Peyer's patch (tissue), 4 donors: Measurements from ENCODE around the gene RALGPS1. TPM values are rescaled to one million over a fixed set of nuclear protein-coding genes. Genes with fewer than 3 reads are reported as not detected.

Experiments
- DNase-seq, 3 donors: peaks; one replicate each; pipeline ENCODE4 v3.0.0-alpha.2; 2017 to 2019
- H3K27ac ChIP-seq, 4 donors: fragments of 200-600 bp; sonication (generic); one replicate each; pipeline ENCODE4 v1.5.1; 2016 to 2019
- H3K27me3 ChIP-seq, 2 donors: fragments of 200-600 bp; sonication (generic); one replicate each; pipeline ENCODE4 v1.5.1; 2019
- H3K36me3 ChIP-seq, 3 donors: fragments of 200-600 bp; sonication (generic); one replicate each; pipeline ENCODE4 v1.5.1; 2016 to 2019
- H3K4me1 ChIP-seq, 4 donors: fragments of 200-600 bp; sonication (generic); one replicate each; pipeline ENCODE4 v1.5.1; 2016 to 2019
- H3K4me3 ChIP-seq, 4 donors: fragments of 200-600 bp; sonication (generic); 1 replicate in 3 of 4; 2 replicates in 1 of 4; pipeline ENCODE4 v1.5.1; 2016 to 2019; ENCODE audit warnings: mild to moderate bottlenecking in 1 of 4
- H3K9me3 ChIP-seq, 4 donors: fragments of 200-600 bp; sonication (generic); one replicate each; pipeline ENCODE4 v1.5.1; 2016 to 2019; ENCODE audit warnings: mild to moderate bottlenecking in 1 of 4
- POLR2A ChIP-seq, 2 donors: fragments of 450-650 bp; IDR thresholded peaks; one replicate each; pipeline ENCODE4 v1.5.1; 2017; ENCODE audit warnings: antibody characterized with exemption in 2 of 2, mild to moderate bottlenecking in 2 of 2, moderate library complexity in 2 of 2
- total RNA-seq, 4 donors: library from RNA; depleted of rRNA; stranded (reverse); fragments of >200 nt; gene quantifications; one replicate each; pipeline ENCODE4 v1.1.0, GENCODE V29; 2016
- TF ChIP-seq, protein P1 (sequence below), 6 experiments: fragments of 450-650 bp in 4 of 6; fragments of 200-600 bp in 2 of 6; sonication (generic) in 1 of 6; IDR thresholded peaks; one replicate each; pipeline ENCODE4 v1.5.1; 2017 to 2019; ENCODE audit warnings: antibody characterized with exemption in 6 of 6, mild to moderate bottlenecking in 3 of 6, moderate library complexity in 1 of 6

The RALGPS1 gene
- total RNA-seq, 4 donors from 2014 or later, result 38.8 to 158 (median 141) TPM

DNA sequence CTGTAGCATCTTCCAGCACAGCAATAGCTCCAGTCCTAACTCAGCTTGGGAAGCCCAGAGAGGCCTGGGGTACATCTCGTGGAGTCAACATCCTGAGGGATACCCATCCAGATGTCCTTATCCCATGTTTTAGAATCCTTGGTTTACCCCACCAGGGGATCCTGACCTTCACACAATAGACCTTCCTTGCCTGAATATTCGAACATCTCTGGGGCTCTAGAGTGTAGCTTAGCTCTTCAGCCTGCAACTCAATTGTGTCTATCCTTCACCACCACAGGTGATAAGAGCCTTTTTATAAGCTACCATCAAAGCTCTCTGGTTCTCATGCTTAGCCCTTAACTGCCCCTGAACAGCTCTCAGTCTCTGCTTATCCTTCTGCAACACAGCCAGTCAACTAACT is 7.5 kb upstream of the RALGPS1 start:
- TF ChIP-seq, protein P1, sequence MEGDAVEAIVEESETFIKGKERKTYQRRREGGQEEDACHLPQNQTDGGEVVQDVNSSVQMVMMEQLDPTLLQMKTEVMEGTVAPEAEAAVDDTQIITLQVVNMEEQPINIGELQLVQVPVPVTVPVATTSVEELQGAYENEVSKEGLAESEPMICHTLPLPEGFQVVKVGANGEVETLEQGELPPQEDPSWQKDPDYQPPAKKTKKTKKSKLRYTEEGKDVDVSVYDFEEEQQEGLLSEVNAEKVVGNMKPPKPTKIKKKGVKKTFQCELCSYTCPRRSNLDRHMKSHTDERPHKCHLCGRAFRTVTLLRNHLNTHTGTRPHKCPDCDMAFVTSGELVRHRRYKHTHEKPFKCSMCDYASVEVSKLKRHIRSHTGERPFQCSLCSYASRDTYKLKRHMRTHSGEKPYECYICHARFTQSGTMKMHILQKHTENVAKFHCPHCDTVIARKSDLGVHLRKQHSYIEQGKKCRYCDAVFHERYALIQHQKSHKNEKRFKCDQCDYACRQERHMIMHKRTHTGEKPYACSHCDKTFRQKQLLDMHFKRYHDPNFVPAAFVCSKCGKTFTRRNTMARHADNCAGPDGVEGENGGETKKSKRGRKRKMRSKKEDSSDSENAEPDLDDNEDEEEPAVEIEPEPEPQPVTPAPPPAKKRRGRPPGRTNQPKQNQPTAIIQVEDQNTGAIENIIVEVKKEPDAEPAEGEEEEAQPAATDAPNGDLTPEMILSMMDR (IDR thresholded peaks at IDR 0.05), result no peak
- TF ChIP-seq POLR2A (IDR thresholded peaks at IDR 0.05), result no peak
- Histone ChIP-seq H3K9me3 (no peaks in the 10 kb centered on the region), H3K27me3 (no peaks in the 10 kb centered on the region), H3K4me1 (no peaks in the 10 kb centered on the region), H3K27ac (no peak overlapping the region), H3K4me3 (no peak overlapping the region), H3K36me3 (no peaks in the 10 kb centered on the region)
- no peak for DNase-seq

DNA sequence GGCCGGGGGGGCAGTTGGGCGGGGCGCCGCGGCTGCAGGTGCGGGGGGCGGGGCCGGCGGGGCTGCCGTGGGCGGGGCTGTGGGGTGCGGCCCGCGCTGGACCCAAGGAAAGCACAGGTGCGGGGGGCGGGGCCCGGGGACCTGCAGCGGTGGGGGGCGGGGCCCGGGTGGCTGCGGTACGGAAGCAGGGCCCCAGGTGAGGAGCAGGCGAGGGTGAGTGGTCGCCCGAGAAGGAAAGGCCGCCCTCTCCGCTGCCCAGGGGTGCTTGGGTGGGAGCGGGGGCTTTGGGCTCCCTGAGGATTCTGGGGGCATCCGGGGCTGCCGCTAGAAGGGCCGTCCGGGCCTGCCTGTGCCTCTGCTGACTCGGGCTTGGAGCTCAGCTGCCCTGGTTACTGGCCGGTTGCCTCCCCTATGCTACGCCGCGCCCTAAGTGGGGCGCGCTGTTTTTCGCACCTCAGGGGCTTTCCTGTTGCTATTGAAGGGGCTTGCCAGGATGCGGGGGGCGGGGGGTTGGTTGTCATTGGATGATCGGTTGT is 767 bp downstream of the RALGPS1 start:
- TF ChIP-seq, protein P1 (IDR thresholded peaks at IDR 0.05), result no peak
- peak; percentile 44 to 65 for TF ChIP-seq POLR2A (IDR thresholded peaks at IDR 0.05)
- no peaks in the 10 kb centered on the region for H3K36me3 ChIP-seq
- H3K9me3 ChIP-seq, result no peaks in the 10 kb centered on the region
- peak; percentile 87 to 96 (median 94) for DNase-seq
- H3K27me3 ChIP-seq, result no peaks in the 10 kb centered on the region
- H3K27ac ChIP-seq, result peak overlapping the region; percentile 83 to 98 (median 94)
- H3K4me1 ChIP-seq, result peaks cover 1 to 36% (median 5%) of the 10 kb centered on the region in 4 donors
- peak overlapping the region; percentile 59 to 98 (median 74) for H3K4me3 ChIP-seq

DNA sequence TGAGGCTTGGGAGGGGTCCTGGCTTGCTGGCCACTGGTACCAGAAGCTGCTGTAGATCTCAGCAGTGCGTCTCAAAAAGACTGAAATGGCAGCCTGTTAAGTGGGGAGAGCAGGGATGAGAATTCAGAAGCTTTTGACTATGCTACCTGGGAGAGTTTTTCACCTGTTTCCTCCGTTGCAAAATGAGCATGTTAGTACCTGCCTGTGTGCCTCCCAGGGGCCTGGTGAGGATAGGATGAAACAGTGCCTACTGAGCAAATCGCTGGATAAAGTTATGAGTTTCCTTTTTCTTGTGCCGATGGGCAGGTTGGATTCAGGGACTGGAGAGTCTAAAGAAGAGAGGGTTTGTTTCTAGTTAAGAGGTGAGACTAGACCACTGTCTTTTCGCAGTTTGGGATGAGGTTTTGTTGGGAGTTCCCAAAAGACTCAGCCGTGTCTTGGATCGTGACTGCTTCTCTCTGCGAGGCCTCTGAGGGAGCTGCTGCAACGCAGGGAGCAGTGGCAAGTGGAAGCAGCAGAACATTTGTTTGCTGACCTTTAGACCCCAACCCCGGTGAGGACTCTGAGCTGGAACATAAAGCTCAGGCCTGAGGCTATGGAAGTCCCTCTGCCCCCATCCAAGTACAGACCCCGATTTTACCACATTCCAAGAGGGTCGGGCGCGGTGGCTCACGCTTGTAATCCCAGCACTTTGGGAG is 1.4 kb downstream of the RALGPS1 start:
- H3K36me3 ChIP-seq, result no peaks in the 10 kb centered on the region
- H3K27ac ChIP-seq, result peak overlapping the region; percentile 83 to 98 (median 94)
- peak overlapping the region; percentile 59 to 98 (median 74) for H3K4me3 ChIP-seq
- peak in 2 of 3 donors; percentile 70 to 74 for DNase-seq
- no peaks in the 10 kb centered on the region for H3K27me3 ChIP-seq
- TF ChIP-seq, protein P1 (IDR thresholded peaks at IDR 0.05), result no peak
- peak; percentile 67 to 69 for TF ChIP-seq POLR2A (IDR thresholded peaks at IDR 0.05)
- peaks cover 3 to 38% (median 5%) of the 10 kb centered on the region in 4 donors for H3K4me1 ChIP-seq
- H3K9me3 ChIP-seq, result no peaks in the 10 kb centered on the region

DNA sequence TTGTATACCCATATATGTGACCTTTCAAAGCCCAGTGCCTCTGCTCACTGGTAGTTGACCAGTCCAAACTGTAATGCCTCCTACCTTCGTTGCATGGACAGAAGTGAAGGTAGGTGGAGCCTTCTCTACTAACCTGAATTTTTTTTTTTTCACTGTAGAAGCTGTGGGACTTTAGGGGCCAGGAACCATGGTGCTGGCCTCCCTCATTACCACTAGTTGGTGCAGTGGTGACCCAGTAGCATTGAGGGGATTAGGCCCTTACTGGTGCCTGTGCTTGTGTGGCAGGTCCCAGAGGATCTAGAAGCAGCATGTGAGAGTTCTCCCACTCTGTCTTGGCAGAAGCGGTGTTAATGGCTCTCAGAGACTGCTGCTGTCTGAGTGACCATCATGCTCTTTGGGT is 2.3 kb downstream of the RALGPS1 start:
- peak overlapping the region in 2 of 4 donors; percentile 11 to 98 for H3K27ac ChIP-seq
- DNase-seq, result no peak
- peak overlapping the region in 2 of 4 donors; percentile 68 to 98 for H3K4me3 ChIP-seq
- H3K4me1 ChIP-seq, result peaks cover 3 to 38% (median 5%) of the 10 kb centered on the region in 4 donors
- no peak for TF ChIP-seq POLR2A (IDR thresholded peaks at IDR 0.05)
- TF ChIP-seq, protein P1 (IDR thresholded peaks at IDR 0.05), result peak in 1 of 6 experiments; percentile 3
- no peaks in the 10 kb centered on the region for H3K9me3 ChIP-seq
- no peaks in the 10 kb centered on the region for H3K27me3 ChIP-seq
- H3K36me3 ChIP-seq, result no peaks in the 10 kb centered on the region

DNA sequence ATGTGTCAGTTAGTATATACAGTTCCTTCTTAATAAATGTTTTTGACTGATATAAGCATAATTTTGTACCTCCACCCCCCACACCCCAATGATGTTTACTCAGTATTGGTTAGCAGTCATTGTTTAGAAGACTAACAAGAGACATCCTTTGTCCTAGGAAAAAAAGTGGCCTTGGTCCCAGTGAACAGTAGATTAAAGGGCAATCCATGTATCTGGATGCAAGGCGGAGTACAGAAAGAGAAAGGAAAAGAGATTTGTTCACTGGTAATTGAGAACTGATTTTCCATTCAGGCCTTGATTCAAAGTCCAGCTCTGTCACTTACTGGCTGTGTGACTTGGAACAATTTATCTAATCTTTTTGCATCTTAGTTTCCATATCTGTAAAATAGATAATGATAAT is 4.6 kb downstream of the RALGPS1 start:
- peaks cover 3 to 35% (median 5%) of the 10 kb centered on the region in 4 donors for H3K4me1 ChIP-seq
- H3K27ac ChIP-seq, result peak overlapping the region in 3 of 4 donors; percentile 35 to 88 (median 68)
- H3K4me3 ChIP-seq, result no peak overlapping the region
- no peak for DNase-seq
- TF ChIP-seq, protein P1 (IDR thresholded peaks at IDR 0.05), result no peak
- no peak for TF ChIP-seq POLR2A (IDR thresholded peaks at IDR 0.05)
- no peaks in the 10 kb centered on the region for H3K36me3 ChIP-seq
- no peaks in the 10 kb centered on the region for H3K27me3 ChIP-seq
- H3K9me3 ChIP-seq, result no peaks in the 10 kb centered on the region
